Measurements from ENCODE around the gene SMIM9. TPM values are rescaled to one million over a fixed set of nuclear protein-coding genes. Genes with fewer than 3 reads are reported as not detected.

The SMIM9 gene
- total RNA-seq, 1 experiment from 2014 or later, result not detected

DNA sequence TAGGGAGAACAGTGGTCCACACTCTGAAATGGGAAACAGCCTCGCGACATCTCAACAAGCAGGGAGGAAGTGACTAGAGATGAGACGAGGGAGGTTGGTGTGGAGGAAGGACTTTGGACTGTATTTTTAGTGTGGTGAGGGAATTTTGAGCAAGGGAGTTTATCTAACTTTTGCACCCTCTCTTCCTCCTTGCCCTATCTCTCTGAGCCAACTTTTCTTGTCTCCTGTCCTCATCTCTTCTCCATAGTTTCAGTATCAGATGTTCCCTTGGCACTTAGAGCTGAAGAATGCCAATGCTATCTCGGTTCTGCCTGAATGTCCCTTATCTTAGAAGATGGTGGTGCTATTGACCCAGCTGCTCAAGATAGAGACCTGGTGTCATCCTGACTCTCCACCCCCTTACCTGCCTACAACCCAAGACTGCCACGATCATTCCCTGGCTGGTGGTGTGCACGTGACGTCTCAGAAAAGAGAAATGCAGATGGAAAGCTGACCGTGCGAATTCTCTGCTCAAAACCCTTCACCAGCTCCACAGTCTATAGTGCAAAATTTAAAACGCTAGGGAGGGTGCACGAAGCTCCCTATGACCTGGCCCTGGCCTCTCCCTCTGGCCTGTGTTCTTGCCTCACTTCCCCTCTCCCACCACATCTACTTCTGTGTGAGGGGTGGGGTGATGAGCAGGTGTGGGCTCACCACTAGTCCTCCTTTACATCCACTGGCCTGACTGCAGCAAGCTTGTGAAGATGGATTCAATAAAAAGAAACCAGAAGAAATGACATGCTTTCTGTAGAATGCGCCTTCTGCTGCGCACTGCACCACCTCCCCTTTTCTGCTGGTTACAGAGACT, 50.1 kb downstream of the SMIM9 start:
- no peak overlapping the region for H3K27ac ChIP-seq (ENCODE audit: low read length)
- H3K9me3 ChIP-seq (ENCODE audit: control insufficient read depth, insufficient read depth, low read depth, low read length), result no peaks in the 10 kb centered on the region
- H3K36me3 ChIP-seq (ENCODE audit: control insufficient read depth, insufficient read depth, low read length), result no peaks in the 10 kb centered on the region
- intact Hi-C loops (cut with micrococcal nuclease; ENCODE audit: unreplicated experiment), result no loop called here
- no TSS peak for BruUV-seq (replicated peaks)
- TF ChIP-seq, protein P1, sequence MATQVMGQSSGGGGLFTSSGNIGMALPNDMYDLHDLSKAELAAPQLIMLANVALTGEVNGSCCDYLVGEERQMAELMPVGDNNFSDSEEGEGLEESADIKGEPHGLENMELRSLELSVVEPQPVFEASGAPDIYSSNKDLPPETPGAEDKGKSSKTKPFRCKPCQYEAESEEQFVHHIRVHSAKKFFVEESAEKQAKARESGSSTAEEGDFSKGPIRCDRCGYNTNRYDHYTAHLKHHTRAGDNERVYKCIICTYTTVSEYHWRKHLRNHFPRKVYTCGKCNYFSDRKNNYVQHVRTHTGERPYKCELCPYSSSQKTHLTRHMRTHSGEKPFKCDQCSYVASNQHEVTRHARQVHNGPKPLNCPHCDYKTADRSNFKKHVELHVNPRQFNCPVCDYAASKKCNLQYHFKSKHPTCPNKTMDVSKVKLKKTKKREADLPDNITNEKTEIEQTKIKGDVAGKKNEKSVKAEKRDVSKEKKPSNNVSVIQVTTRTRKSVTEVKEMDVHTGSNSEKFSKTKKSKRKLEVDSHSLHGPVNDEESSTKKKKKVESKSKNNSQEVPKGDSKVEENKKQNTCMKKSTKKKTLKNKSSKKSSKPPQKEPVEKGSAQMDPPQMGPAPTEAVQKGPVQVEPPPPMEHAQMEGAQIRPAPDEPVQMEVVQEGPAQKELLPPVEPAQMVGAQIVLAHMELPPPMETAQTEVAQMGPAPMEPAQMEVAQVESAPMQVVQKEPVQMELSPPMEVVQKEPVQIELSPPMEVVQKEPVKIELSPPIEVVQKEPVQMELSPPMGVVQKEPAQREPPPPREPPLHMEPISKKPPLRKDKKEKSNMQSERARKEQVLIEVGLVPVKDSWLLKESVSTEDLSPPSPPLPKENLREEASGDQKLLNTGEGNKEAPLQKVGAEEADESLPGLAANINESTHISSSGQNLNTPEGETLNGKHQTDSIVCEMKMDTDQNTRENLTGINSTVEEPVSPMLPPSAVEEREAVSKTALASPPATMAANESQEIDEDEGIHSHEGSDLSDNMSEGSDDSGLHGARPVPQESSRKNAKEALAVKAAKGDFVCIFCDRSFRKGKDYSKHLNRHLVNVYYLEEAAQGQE (IDR thresholded peaks at IDR 0.05; ENCODE audit: insufficient read depth in 1 of 2, low read depth in 2 of 2, low read length in 1 of 2), result no peak
- no peak for TF ChIP-seq TCF7L2 (IDR thresholded peaks at IDR 0.05; ENCODE audit: low read depth, low read length)
- no peak for TF ChIP-seq POLR2AphosphoS5 (IDR thresholded peaks at IDR 0.05; ENCODE audit: low read depth, low read length)
- no peaks in the 10 kb centered on the region for H3K27me3 ChIP-seq (ENCODE audit: control insufficient read depth, insufficient read depth, low read length)
- POLR2A ChIA-PET, result interaction anchor here (0.6 kb wide), 1 partner anchor 8 kb away, joined by 3 read pairs; no protein-coding TSS in a partner anchor
- no peak overlapping the region for H3K4me3 ChIP-seq (ENCODE audit: low read depth in 2 of 2, low read length in 2 of 2)
- ATAC-seq (no peak), DNase-seq (ENCODE audit: low read depth, low spot score) (no peak)
- in situ Hi-C loops (cut with HindIII; ENCODE audit: low pct_unique_long_range_greater_than_20kb, low sequenced_read_pairs), result no loop called here
- CTCF ChIA-PET, result no interaction called here
- peaks cover 1% of the 10 kb centered on the region; the same call in 1 of the 2 replicates for H3K4me1 ChIP-seq (ENCODE audit: control insufficient read depth, insufficient read depth, low read length)

GRCh38 chrX:154780968-154781367, 53.5 kb downstream of the SMIM9 start:
- Histone ChIP-seq H3K36me3 (ENCODE audit: control insufficient read depth, insufficient read depth, low read length) (peaks cover 6% of the 10 kb centered on the region; the same call in 1 of the 2 replicates), H3K4me3 (ENCODE audit: low read depth in 2 of 2, low read length in 2 of 2) (no peak overlapping the region), H3K4me1 (ENCODE audit: control insufficient read depth, insufficient read depth, low read length) (peaks cover 24% of the 10 kb centered on the region), H3K27ac (ENCODE audit: low read length) (no peak overlapping the region), H3K27me3 (ENCODE audit: control insufficient read depth, insufficient read depth, low read length) (no peaks in the 10 kb centered on the region), H3K9me3 (ENCODE audit: control insufficient read depth, insufficient read depth, low read depth, low read length) (no peaks in the 10 kb centered on the region)
- TF ChIP-seq, protein P1 (IDR thresholded peaks at IDR 0.05; ENCODE audit: insufficient read depth in 1 of 2, low read depth in 2 of 2, low read length in 1 of 2), result no peak
- TF ChIP-seq POLR2AphosphoS5 (IDR thresholded peaks at IDR 0.05; ENCODE audit: low read depth, low read length) (no peak), SIN3A (IDR thresholded peaks at IDR 0.05; ENCODE audit: borderline replicate concordance, insufficient read depth, low read depth, low read length) (no peak), CTCF (IDR thresholded peaks at IDR 0.05) (no peak)
- in situ Hi-C loops (cut with HindIII; ENCODE audit: low pct_unique_long_range_greater_than_20kb, low sequenced_read_pairs), result no loop called here
- intact Hi-C loops (cut with micrococcal nuclease; ENCODE audit: unreplicated experiment), result no loop called here
- ATAC-seq (no peak; the same call in 1 of the 2 replicates), DNase-seq (ENCODE audit: low read depth, low spot score) (no peak)
- ChIA-PET CTCF (interaction anchor here (0.7 kb wide), 1 partner anchor 23 kb away, joined by 4 read pairs; no protein-coding TSS in a partner anchor), POLR2A (no interaction called here)
- no TSS peak for BruUV-seq (replicated peaks)
